ENCODE measurements around the gene NTNG1.

Gene NTNG1

GRCh38 chr1:107263291-107263915 is 122.6 kb downstream of the NTNG1 start:
- DNase-seq (ENCODE audit: low spot score), result no peak

DNA sequence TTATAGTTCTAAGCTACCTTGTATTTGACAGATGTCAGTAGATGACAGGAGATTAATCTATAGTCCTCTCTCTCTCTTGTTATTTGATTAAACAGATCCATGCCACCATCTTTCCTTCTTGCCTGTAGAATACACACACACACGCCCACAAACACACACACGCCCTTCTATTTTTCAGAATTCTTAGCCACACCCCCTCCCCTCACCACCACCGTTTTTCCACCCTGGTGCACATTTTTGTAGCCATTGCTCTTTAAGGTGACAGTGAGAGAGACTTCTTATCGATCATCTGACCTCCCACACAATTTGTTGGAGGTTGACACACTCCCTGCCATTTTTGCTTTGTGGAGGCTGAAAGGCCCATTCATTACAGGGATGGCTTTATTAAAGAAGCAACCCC is 123.2 kb downstream of the NTNG1 start:
- DNase-seq (ENCODE audit: low spot score), result no peak

DNA sequence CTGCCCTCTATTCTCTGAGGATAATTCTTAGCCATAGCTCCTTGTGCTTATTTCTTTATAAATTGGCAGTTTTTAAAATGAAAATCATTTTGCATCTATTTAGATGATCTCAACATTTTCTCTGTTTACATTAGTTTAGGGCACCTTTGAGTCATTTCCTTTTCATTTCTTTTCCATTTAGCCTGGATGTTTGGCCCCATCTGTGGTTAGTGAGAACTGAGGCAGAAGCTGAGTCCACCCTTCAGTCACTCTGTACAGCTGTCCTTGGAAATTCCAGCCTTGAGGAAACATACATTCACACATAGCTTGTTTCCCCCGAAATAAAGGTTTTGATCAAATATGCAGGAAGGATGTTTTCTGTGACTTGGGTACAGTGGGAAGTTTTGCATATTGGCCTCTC is 123.7 kb downstream of the NTNG1 start:
- no peak for DNase-seq (ENCODE audit: low spot score)

GRCh38 chr1:107267489-107267888 is 126.7 kb downstream of the NTNG1 start:
- no peak for DNase-seq (ENCODE audit: low spot score)

GRCh38 chr1:107272321-107272720 is 131.5 kb downstream of the NTNG1 start:
- DNase-seq (ENCODE audit: low spot score), result no peak

DNA sequence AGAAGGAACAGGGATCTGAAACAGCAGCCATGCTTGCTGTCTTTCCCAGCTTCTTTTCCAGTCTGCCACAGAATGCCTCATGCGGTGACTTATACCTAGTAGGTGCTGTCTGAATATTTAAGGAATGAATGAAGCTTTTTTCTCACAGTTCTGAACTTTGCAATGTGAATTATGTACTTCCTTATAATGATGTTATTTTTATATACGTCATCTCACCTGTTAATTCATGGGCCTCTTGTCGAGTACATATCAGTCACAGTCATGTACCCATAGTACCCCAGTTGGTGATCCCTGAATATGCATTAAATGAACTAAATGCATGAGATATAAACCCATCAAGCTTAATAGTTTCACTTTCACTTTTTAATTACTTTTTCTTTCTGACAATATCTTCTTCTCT is 132.7 kb downstream of the NTNG1 start:
- no peak for DNase-seq (ENCODE audit: low spot score)

DNA sequence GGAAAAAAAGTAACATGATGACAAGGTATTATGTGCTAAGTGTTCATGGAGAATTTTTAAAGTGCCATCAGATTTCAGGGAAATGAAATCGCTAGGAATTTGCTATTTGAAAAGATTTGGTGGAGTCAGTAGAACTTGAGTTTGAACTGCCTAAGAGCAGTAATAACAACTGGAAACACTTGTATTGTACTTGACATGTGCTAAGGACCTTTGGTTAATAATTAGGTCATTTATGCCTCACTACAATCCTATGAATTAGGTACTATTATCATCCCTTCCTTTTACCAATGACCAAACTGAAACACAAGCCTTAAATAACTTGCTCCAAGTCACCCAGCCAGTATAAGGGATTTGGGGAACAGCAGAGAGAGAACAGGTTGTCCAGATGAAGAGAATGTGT is 133.4 kb downstream of the NTNG1 start:
- DNase-seq (ENCODE audit: low spot score), result no peak

GRCh38 chr1:107276247-107276646 is 135.4 kb downstream of the NTNG1 start:
- DNase-seq (ENCODE audit: low spot score), result no peak

GRCh38 chr1:107277022-107277421 is 136.2 kb downstream of the NTNG1 start:
- peak; percentile 63 for DNase-seq (ENCODE audit: low spot score)

GRCh38 chr1:107286125-107286524 is 145.3 kb downstream of the NTNG1 start:
- no peak for DNase-seq (ENCODE audit: low spot score)

GRCh38 chr1:107291987-107292386 is 151.1 kb downstream of the NTNG1 start:
- DNase-seq (ENCODE audit: low spot score), result no peak

GRCh38 chr1:107293901-107294613 is 153.2 kb downstream of the NTNG1 start:
- no peak for DNase-seq (ENCODE audit: low spot score)

GRCh38 chr1:107294686-107295085 is 153.8 kb downstream of the NTNG1 start:
- DNase-seq (ENCODE audit: low spot score), result no peak

GRCh38 chr1:107297681-107298080 is 156.8 kb downstream of the NTNG1 start:
- no peak for DNase-seq (ENCODE audit: low spot score)

GRCh38 chr1:107298526-107298925 is 157.7 kb downstream of the NTNG1 start:
- no peak for DNase-seq (ENCODE audit: low spot score)

DNA sequence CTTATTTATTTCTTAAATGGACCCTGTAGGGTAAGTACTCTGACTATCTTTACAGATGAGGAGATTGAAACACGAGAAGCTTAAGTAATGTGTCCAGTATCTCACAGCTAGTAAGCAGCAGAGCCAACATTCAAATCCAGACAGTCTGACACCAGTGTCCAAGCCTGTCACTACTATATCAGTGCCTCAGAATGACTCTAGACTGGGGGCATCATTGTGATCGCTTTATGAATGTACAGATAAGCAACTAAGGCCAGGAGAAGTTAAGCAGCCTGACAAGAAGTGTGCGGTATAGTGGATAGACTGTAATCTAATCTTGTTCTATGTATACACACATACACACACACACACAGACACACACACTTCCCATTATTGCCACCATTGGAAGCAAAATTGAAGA is 158.7 kb downstream of the NTNG1 start:
- DNase-seq (ENCODE audit: low spot score), result no peak

DNA sequence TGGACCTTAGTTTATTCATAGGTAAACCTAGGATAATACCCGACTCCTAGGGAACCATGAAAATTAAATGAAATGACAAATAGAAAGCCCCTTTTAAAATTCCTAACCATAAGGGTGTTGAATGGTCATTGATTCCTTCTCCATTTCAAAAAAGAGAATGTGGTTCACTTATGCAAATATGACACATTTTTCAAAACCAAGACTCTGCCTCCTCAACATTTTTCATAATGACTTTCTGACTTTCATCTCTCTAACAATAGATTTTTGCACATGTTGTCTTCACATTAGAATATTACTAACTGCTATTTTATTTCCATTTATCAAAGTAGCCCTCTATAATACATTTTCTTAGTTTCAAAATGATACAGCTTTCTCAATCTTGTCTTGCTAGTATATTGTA is 169.1 kb downstream of the NTNG1 start:
- DNase-seq (ENCODE audit: low spot score), result no peak

GRCh38 chr1:107315652-107316051 is 174.8 kb downstream of the NTNG1 start:
- DNase-seq (ENCODE audit: low spot score), result no peak

DNA sequence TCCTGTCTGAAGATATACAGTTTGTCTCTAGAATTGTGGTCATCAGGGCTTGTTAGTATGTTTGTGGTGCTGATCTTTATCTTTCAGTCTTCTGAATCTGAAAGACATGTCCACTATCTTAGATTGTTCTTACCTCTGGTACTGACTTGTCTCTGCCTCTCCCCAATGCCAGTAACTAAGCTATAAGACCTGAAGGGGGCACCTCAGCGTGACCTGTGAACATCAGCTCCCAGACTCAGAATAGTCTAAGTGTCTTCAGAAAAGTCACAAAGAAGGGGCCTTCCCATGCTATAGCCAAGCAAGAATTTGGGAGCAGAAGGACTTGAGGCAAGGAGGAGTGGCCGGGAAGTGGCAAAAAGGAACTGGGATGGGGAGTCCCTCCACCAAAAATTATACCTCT is 178.1 kb downstream of the NTNG1 start:
- no peak for DNase-seq (ENCODE audit: low spot score)

GRCh38 chr1:107323784-107324183 is 182.9 kb downstream of the NTNG1 start:
- no peak for DNase-seq (ENCODE audit: low spot score)

DNA sequence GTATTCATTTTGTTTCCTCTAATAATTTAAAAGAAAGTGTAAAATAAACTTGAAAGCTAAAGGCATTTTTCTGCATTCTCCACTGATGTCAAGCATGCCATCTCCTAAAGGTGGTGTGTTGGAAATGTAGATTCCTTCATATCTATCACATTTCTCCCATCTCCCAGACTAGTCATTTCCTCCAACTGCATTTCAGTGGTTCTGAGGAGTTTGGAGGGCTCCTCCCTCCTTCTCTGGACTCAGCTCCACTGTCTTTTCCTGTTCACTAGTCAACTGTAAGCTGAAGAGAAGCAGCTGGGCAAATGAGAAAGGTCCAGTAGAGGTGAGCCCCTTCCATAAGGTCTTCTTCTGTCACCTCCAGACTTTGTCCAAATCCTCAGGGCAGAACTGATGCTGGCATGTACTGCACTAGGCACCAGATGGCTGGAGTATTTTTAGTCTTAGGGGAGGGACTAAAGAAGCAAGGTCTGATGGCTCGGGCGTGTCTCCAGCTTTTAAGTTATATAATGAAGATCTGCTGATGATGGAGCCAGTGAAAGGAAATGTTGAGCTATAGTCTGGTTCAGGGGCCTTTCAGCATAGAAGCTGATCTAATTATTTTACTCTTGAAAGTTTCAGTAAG is 186.1 kb downstream of the NTNG1 start:
- no peak for DNase-seq (ENCODE audit: low spot score)

DNA sequence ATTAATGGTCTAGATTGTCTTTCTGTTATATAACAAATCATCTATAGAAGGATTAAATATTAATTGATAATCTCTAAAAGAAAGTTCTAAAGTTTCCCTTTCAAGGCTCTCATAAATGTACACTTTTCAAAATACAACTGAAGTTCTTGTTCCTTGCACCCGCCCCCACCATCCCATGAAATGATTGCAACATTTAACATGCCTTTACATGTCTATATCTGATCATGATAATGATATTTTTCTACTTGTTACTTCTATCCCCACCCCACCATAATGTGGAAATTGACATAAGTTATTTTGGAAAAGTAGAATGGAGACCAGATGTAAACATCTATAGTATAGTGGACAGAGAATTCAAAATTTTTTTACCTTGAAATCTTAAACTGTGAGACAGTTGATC is 186.6 kb downstream of the NTNG1 start:
- no peak for DNase-seq (ENCODE audit: low spot score)

DNA sequence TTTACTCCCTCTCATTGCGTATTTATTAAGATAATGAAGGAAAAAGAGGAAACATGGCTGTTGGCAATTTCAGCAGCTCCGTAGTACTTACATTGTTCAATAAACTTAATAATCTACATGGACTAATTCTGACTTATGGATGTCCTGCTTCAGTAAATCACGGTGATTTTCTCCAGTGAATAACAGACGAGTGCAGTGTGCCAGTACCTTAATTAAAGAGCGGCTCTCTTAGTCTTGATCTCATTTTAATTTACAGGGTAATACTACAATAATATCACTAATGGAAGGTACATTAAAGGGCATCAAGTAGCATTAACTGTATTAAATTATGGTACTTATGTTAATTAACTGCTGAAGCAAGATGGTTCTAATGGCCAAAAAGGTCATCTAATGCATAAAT is 187.2 kb downstream of the NTNG1 start:
- no peak for DNase-seq (ENCODE audit: low spot score)

- DNase-seq (ENCODE audit: low spot score), result no peak
These were observed 198.9 kb downstream of the NTNG1 start for GRCh38 chr1:107339775-107340174.
